A673 (cell line): ENCODE data around the gene OARD1. TPM values are rescaled to one million over a fixed set of nuclear protein-coding genes. Genes with fewer than 3 reads are reported as not detected.

Source experiments
- BruUV-seq: library from RNA; stranded (reverse); fragments of 400-500 nt; replicated peaks from 2 replicates; lab custom pipeline; 2021; lab: Mats Ljungman, UMichigan
- CTCF ChIA-PET: fragments of 300-600 bp; sonication (Branson Sonifier 250); formaldehyde crosslinking; loops from one replicate; lab custom pipeline; 2022; ENCODE audit warnings: antibody characterized with exemption; lab: Charles Lee
- POLR2A ChIA-PET: fragments of 300-600 bp; sonication (Branson Sonifier 250); formaldehyde crosslinking; loops from one replicate; lab custom pipeline; 2022; ENCODE audit warnings: antibody characterized with exemption; ENCODE audit not compliant: low non-redundant PET; lab: Charles Lee
- DNase-seq: peaks from one replicate; pipeline ENCODE4 v3.0.0-alpha.2; 2015; ENCODE audit warnings: low spot score
- H3K27ac ChIP-seq: fragments of 200-600 bp; sonication (generic); 2 replicates; pipeline ENCODE4 v1.5.1; 2016; ENCODE audit warnings: mixed run types, low read depth, mild to moderate bottlenecking, mixed read lengths, antibody characterized with exemption, low read length; ENCODE audit not compliant: poor library complexity, severe bottlenecking
- H3K27me3 ChIP-seq: fragments of 200-600 bp; sonication (generic); replicated peaks from 2 replicates; pipeline ENCODE4 v1.6.1; 2017; ENCODE audit warnings: mixed run types, low read depth, mild to moderate bottlenecking, mixed read lengths, antibody characterized with exemption, low read length; ENCODE audit not compliant: insufficient read depth, poor library complexity
- H3K36me3 ChIP-seq: fragments of 200-600 bp; sonication (generic); 2 replicates; pipeline ENCODE4 v1.6.1; 2016; ENCODE audit warnings: mixed run types, mild to moderate bottlenecking, mixed read lengths, antibody characterized with exemption, low read length; ENCODE audit not compliant: insufficient read depth, poor library complexity, severe bottlenecking
- H3K4me1 ChIP-seq: fragments of 200-600 bp; sonication (generic); 2 replicates; pipeline ENCODE4 v1.6.1; 2017; ENCODE audit warnings: mixed run types, mild to moderate bottlenecking, mixed read lengths, antibody characterized with exemption, low read length; ENCODE audit not compliant: insufficient read depth, poor library complexity, severe bottlenecking
- H3K4me3 ChIP-seq: fragments of 200-600 bp; sonication (generic); 2 replicates; pipeline ENCODE4 v1.5.1; 2016; ENCODE audit warnings: low read depth, mixed run types, mild to moderate bottlenecking, mixed read lengths, low read length; ENCODE audit not compliant: poor library complexity, severe bottlenecking
- H3K9me3 ChIP-seq: fragments of 200-600 bp; sonication (generic); 2 replicates; pipeline ENCODE4 v1.6.1; 2016; ENCODE audit warnings: mixed run types, low read depth, mild to moderate bottlenecking, mixed read lengths, antibody characterized with exemption, low read length; ENCODE audit not compliant: poor library complexity, severe bottlenecking
- CTCF ChIP-seq: fragments of 300-800, 200-600 bp; sonication (generic); conservative IDR thresholded peaks from 2 replicates; pipeline ENCODE4 v1.5.1; 2017; ENCODE audit warnings: low read depth, mild to moderate bottlenecking, antibody characterized with exemption, low read length, moderate library complexity, mixed read lengths
- EZH2 ChIP-seq: fragments of 200-600 bp; sonication (generic); IDR thresholded peaks from 2 replicates; pipeline ENCODE4 v1.6.1; 2017; ENCODE audit warnings: borderline replicate concordance, low read depth, mild to moderate bottlenecking, mixed read lengths, antibody characterized with exemption, low read length; ENCODE audit not compliant: poor library complexity, severe bottlenecking
- intact Hi-C: fragments of 100-400 bp; cut with micrococcal nuclease; formaldehyde crosslinking; loops from one replicate; pipeline ENCODE4 v1.10.0; 2022; ENCODE audit not compliant: unreplicated experiment
- total RNA-seq: library from RNA; stranded (reverse); gene quantifications from 2 replicates; pipeline ENCODE4 v1.2.3, GENCODE V29; 2021

The OARD1 gene
- total RNA-seq, 1 experiment from 2014 or later: 27.3 TPM

- no peaks in the 10 kb centered on the region for H3K4me1 ChIP-seq
- TF ChIP-seq CTCF (no peak), EZH2 (no peak)
- no peak overlapping the region for H3K27ac ChIP-seq
- BruUV-seq: no TSS peak
- ChIA-PET POLR2A (no interaction called here), CTCF (no interaction called here)
- DNase-seq: no peak
- H3K36me3 ChIP-seq: no peaks in the 10 kb centered on the region
- no peaks in the 10 kb centered on the region for H3K9me3 ChIP-seq
- no peaks in the 10 kb centered on the region for H3K27me3 ChIP-seq
- intact Hi-C loops: no loop called here
- no peak overlapping the region for H3K4me3 ChIP-seq
Measured at GRCh38 chr6:41033776-41034175, 38.4 kb downstream of the OARD1 start.

- intact Hi-C loops: no loop called here
- Histone ChIP-seq H3K9me3 (no peaks in the 10 kb centered on the region), H3K4me1 (no peaks in the 10 kb centered on the region), H3K27me3 (no peaks in the 10 kb centered on the region), H3K36me3 (no peaks in the 10 kb centered on the region), H3K4me3 (no peak overlapping the region), H3K27ac (no peak overlapping the region)
- DNase-seq: no peak
- BruUV-seq: no TSS peak
- POLR2A ChIA-PET: no interaction called here
- CTCF ChIA-PET: no interaction called here
- no peak for TF ChIP-seq EZH2
- no peak for TF ChIP-seq CTCF
Measured at GRCh38 chr6:41032830-41033229, 39.3 kb downstream of the OARD1 start.

GRCh38 chr6:41028561-41029412 is 43.4 kb downstream of the OARD1 start:
- intact Hi-C loops: loop anchor here (5.0 to 10.0 kb wide), 2 partner anchors 714 to 1666 kb away; no protein-coding TSS in a partner anchor
- POLR2A ChIA-PET: no interaction called here
- CTCF ChIA-PET: interaction anchor here (0.5 to 1.6 kb wide), 5 partner anchors 10 to 1666 kb away, joined by 3 to 12 read pairs (median 4); no protein-coding TSS in a partner anchor
- H3K4me3 ChIP-seq: peak overlapping the region; percentile 31
- no peak for DNase-seq
- H3K36me3 ChIP-seq: no peaks in the 10 kb centered on the region
- no peaks in the 10 kb centered on the region for H3K9me3 ChIP-seq
- H3K27me3 ChIP-seq: no peaks in the 10 kb centered on the region
- H3K27ac ChIP-seq: no peak overlapping the region
- TF ChIP-seq EZH2: no peak
- no peak for TF ChIP-seq CTCF
- no TSS peak for BruUV-seq
- no peaks in the 10 kb centered on the region for H3K4me1 ChIP-seq
